ENCODE data around the gene S100A6.

DNA sequence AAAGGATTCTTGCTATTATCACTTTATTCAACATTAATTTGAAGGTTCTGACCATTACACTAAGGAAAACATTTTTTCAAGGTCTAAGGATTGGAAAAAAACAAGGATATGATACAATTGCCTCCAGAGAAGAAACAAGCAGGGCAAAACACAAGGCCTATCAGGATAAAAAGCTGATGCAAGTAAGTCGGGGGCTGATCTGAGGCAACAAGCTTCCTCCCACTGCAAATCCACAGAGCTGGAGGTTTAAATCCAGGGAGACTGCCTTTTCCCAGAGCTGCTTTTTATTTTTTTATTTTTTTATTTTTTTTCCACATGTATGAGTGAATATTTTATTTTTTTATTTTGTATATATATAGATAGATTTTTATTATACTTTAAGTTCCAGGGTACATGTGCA lies 49.2 kb upstream of the S100A6 start:
- TF ChIP-seq, protein P1, sequence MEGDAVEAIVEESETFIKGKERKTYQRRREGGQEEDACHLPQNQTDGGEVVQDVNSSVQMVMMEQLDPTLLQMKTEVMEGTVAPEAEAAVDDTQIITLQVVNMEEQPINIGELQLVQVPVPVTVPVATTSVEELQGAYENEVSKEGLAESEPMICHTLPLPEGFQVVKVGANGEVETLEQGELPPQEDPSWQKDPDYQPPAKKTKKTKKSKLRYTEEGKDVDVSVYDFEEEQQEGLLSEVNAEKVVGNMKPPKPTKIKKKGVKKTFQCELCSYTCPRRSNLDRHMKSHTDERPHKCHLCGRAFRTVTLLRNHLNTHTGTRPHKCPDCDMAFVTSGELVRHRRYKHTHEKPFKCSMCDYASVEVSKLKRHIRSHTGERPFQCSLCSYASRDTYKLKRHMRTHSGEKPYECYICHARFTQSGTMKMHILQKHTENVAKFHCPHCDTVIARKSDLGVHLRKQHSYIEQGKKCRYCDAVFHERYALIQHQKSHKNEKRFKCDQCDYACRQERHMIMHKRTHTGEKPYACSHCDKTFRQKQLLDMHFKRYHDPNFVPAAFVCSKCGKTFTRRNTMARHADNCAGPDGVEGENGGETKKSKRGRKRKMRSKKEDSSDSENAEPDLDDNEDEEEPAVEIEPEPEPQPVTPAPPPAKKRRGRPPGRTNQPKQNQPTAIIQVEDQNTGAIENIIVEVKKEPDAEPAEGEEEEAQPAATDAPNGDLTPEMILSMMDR (IDR thresholded peaks at IDR 0.05): no peak
- no peak for TF ChIP-seq POLR2A (IDR thresholded peaks at IDR 0.05)
